IMR-90 (cell line): Measurements from ENCODE around the gene PRKCSH. TPM values are rescaled to one million over a fixed set of nuclear protein-coding genes. Genes with fewer than 3 reads are reported as not detected.

ENCODE experiments used
- ATAC-seq: fragments of 200-7000 bp; cut with Tn5 transposase; 2 replicates; pipeline ENCODE4 v1.9.1; 2020; ENCODE audit warnings: low read depth, mild to moderate bottlenecking, moderate library complexity
- BruUV-seq: library from RNA; stranded (reverse); fragments of 400-500 nt; replicated peaks from 2 replicates; lab custom pipeline; 2021; lab: Mats Ljungman, UMichigan
- CTCF ChIA-PET: fragments of 300-600 bp; formaldehyde crosslinking; extraction: SDS; loops from one replicate; lab custom pipeline; 2021; ENCODE audit warnings: antibody characterized with exemption; lab: Yijun Ruan, JAX
- POLR2A ChIA-PET: fragments of 300-600 bp; sonication (Branson Sonifier 250); formaldehyde crosslinking; loops from one replicate; lab custom pipeline; 2022; ENCODE audit warnings: antibody characterized with exemption; ENCODE audit not compliant: unreplicated experiment; lab: Charles Lee
- DNase-seq: peaks from one replicate; pipeline ENCODE4 v3.0.0; 2013
- H2AFZ ChIP-seq: replicated peaks from 2 replicates; pipeline ENCODE3; 2013; ENCODE audit warnings: low read length, mild to moderate bottlenecking; ENCODE audit not compliant: poor library complexity
- H2AK5ac ChIP-seq: 2 replicates; pipeline ENCODE4 v1.6.1; 2013; ENCODE audit warnings: low read depth, low read length, inconsistent platforms
- H2AK9ac ChIP-seq: replicated peaks from 2 replicates; pipeline ENCODE3; 2013; ENCODE audit warnings: mild to moderate bottlenecking, low read depth, low read length, moderate library complexity; ENCODE audit not compliant: poor library complexity
- H2BK120ac ChIP-seq: 2 replicates; pipeline ENCODE4 v1.6.1; 2013; ENCODE audit warnings: low read depth, low read length, inconsistent platforms
- H2BK15ac ChIP-seq: 3 replicates; pipeline ENCODE4 v1.6.1; 2013; ENCODE audit warnings: low read depth, low read length, inconsistent platforms
- H2BK20ac ChIP-seq: 2 replicates; pipeline ENCODE4 v1.6.1; 2013; ENCODE audit warnings: low read depth, mild to moderate bottlenecking, inconsistent platforms, low read length, moderate library complexity
- H2BK5ac ChIP-seq: 2 replicates; pipeline ENCODE4 v1.6.1; 2013; ENCODE audit warnings: mild to moderate bottlenecking, low read depth, low read length, inconsistent platforms; ENCODE audit not compliant: poor library complexity, severe bottlenecking
- H3K14ac ChIP-seq: replicated peaks from 2 replicates; pipeline ENCODE4 v1.6.1; 2013; ENCODE audit warnings: low read depth, low read length, inconsistent platforms
- H3K18ac ChIP-seq: 2 replicates; pipeline ENCODE4 v1.6.1; 2013; ENCODE audit warnings: low read depth, low read length, control low read depth
- H3K23ac ChIP-seq: 2 replicates; pipeline ENCODE4 v1.6.1; 2013; ENCODE audit warnings: low read depth, low read length, inconsistent platforms
- H3K27ac ChIP-seq: 2 replicates; pipeline ENCODE4 v1.5.1; 2013; ENCODE audit warnings: mild to moderate bottlenecking, control low read depth, low read length; ENCODE audit not compliant: insufficient read depth
- H3K27me3 ChIP-seq: 2 replicates; pipeline ENCODE4 v1.6.1; 2013; ENCODE audit warnings: low read length; ENCODE audit not compliant: control insufficient read depth, insufficient read depth
- H3K36me3 ChIP-seq: 2 replicates; pipeline ENCODE4 v1.6.1; 2013; ENCODE audit warnings: low read length, mixed read lengths; ENCODE audit not compliant: control insufficient read depth, insufficient read depth
- H3K4ac ChIP-seq: 2 replicates; pipeline ENCODE4 v1.6.1; 2013; ENCODE audit warnings: low read depth, low read length, inconsistent platforms
- H3K4me1 ChIP-seq: 2 replicates; pipeline ENCODE4 v1.6.1; 2013; ENCODE audit warnings: low read length, mixed read lengths; ENCODE audit not compliant: control insufficient read depth, insufficient read depth
- H3K4me2 ChIP-seq: 2 replicates; pipeline ENCODE4 v1.6.1; 2013; ENCODE audit warnings: low read depth, mild to moderate bottlenecking, control low read depth, low read length, moderate library complexity
- H3K4me3 ChIP-seq: 2 replicates; pipeline ENCODE4 v1.5.1; 2013; ENCODE audit warnings: low read depth, mild to moderate bottlenecking, control low read depth, low read length, moderate library complexity; ENCODE audit not compliant: insufficient read depth
- H3K56ac ChIP-seq: 2 replicates; pipeline ENCODE4 v1.6.1; 2013; ENCODE audit warnings: low read length, inconsistent platforms; ENCODE audit not compliant: insufficient read depth; ENCODE audit errors: extremely low read depth
- H3K79me1 ChIP-seq, 2 experiments: 2 replicates each; pipeline ENCODE4 v1.6.1; 2013; ENCODE audit warnings: low read length in 2 of 2, inconsistent platforms in 1 of 2, low read depth in 1 of 2
- H3K9ac ChIP-seq: 2 replicates; pipeline ENCODE4 v1.6.1; 2013; ENCODE audit warnings: low read depth, low read length, control low read depth
- H3K9me1 ChIP-seq: 2 replicates; pipeline ENCODE4 v1.6.1; 2013; ENCODE audit warnings: low read length, inconsistent platforms; ENCODE audit not compliant: insufficient read depth
- H3K9me3 ChIP-seq: 2 replicates; pipeline ENCODE4 v1.6.1; 2013; ENCODE audit warnings: low read length; ENCODE audit not compliant: control insufficient read depth, insufficient read depth
- H4K20me1 ChIP-seq: 2 replicates; pipeline ENCODE4 v1.6.1; 2013; ENCODE audit warnings: low read length, inconsistent platforms; ENCODE audit not compliant: insufficient read depth
- H4K5ac ChIP-seq: 2 replicates; pipeline ENCODE4 v1.6.1; 2013; ENCODE audit warnings: mild to moderate bottlenecking, low read depth, low read length, control low read depth
- H4K8ac ChIP-seq, 2 experiments: 2 replicates each; pipeline ENCODE4 v1.6.1; 2013; ENCODE audit warnings: low read depth in 2 of 2, low read length in 2 of 2, control low read depth in 1 of 2, inconsistent platforms in 1 of 2
- H4K91ac ChIP-seq: 2 replicates; pipeline ENCODE4 v1.6.1; 2013; ENCODE audit warnings: low read depth, low read length, inconsistent platforms; ENCODE audit not compliant: insufficient read depth
- BHLHE40 ChIP-seq: fragments of 150-350 bp; IDR thresholded peaks from 2 replicates; pipeline ENCODE4 v1.6.1; 2016; ENCODE audit warnings: mild to moderate bottlenecking, low read depth, low read length
- CEBPB ChIP-seq: IDR thresholded peaks from 2 replicates; pipeline ENCODE4 v1.6.1; 2012; ENCODE audit warnings: low read depth, low read length, improper control_type of control experiment
- CHD1 ChIP-seq: IDR thresholded peaks from 2 replicates; pipeline ENCODE4 v1.6.1; 2012; ENCODE audit warnings: low read depth, low read length, improper control_type of control experiment
- FOS ChIP-seq: fragments of 150-350 bp; IDR thresholded peaks from 2 replicates; pipeline ENCODE4 v1.6.1; 2016; ENCODE audit warnings: low read depth, low read length
- MAFK ChIP-seq: IDR thresholded peaks from 2 replicates; pipeline ENCODE4 v1.6.1; 2012; ENCODE audit warnings: low read depth, low read length, improper control_type of control experiment
- MAZ ChIP-seq: IDR thresholded peaks from 2 replicates; pipeline ENCODE4 v1.6.1; 2012; ENCODE audit warnings: low read depth, mild to moderate bottlenecking, low read length, improper control_type of control experiment, moderate library complexity, borderline replicate concordance
- NFE2L2 ChIP-seq: fragments of 150-350 bp; IDR thresholded peaks from 2 replicates; pipeline ENCODE4 v1.6.1; 2016; ENCODE audit warnings: low read depth, mild to moderate bottlenecking, low read length
- RAD21 ChIP-seq: IDR thresholded peaks from 2 replicates; pipeline ENCODE4 v1.6.1; 2012; ENCODE audit warnings: low read length, improper control_type of control experiment
- RFX5 ChIP-seq: IDR thresholded peaks from 2 replicates; pipeline ENCODE4 v1.8.0; 2012; ENCODE audit warnings: low read depth, mild to moderate bottlenecking, low read length, moderate library complexity
- SMC3 ChIP-seq: fragments of 150-350 bp; IDR thresholded peaks from 2 replicates; pipeline ENCODE4 v1.6.1; 2016; ENCODE audit warnings: low read depth, mild to moderate bottlenecking, antibody characterized with exemption, low read length, moderate library complexity
- WGBS, 2 experiments: methylation state at CpG; one replicate each; pipeline versions ENCODE4 v1.1.5 to v1.1.7; 2013; ENCODE audit warnings: missing lambda C conversion rate in 2 of 2; ENCODE audit not compliant: insufficient read length in 1 of 2; ENCODE audit errors: extremely low coverage in 2 of 2; 5-methylcytosine and 5-hydroxymethylcytosine counted together
- dilution Hi-C: fragments of 300-500 bp; cut with HindIII; formaldehyde crosslinking; loops from one replicate; pipeline ENCODE4 v1.14.3; 2018; ENCODE audit warnings: low sequenced_read_pairs; ENCODE audit not compliant: unreplicated experiment
- in situ Hi-C: fragments of 300-500 bp; cut with MboI; formaldehyde crosslinking; loops from 3 replicates; pipeline ENCODE4 v1.14.3; 2019; ENCODE audit warnings: low sequenced_read_pairs, inconsistent platforms, mixed read lengths
- intact Hi-C: fragments of 100-400 bp; cut with micrococcal nuclease; formaldehyde crosslinking; loops from 2 replicates; pipeline ENCODE4 v1.10.0; 2022
- polyA plus RNA-seq, 3 experiments: library from polyadenylated mRNA; depleted of rRNA; stranded (reverse); fragments of >200 nt; gene quantifications; 2 replicates each; pipeline ENCODE4 v1.2.3, GENCODE V29; 2012; ENCODE audit warnings: low replicate concordance in 1 of 3
- total RNA-seq: library from RNA; depleted of rRNA; stranded (reverse); fragments of >200 nt; gene quantifications from 2 replicates; pipeline ENCODE4 v1.2.3, GENCODE V29; 2012
- TF ChIP-seq, protein P1 (sequence below): conservative IDR thresholded peaks from 2 replicates; pipeline ENCODE4 v1.5.1; 2012; ENCODE audit warnings: mild to moderate bottlenecking, low read depth, low read length, improper control_type of control experiment
- TF ChIP-seq, protein P2 (sequence below): fragments of 150-350 bp; IDR thresholded peaks from 2 replicates; pipeline ENCODE4 v1.6.1; 2016; ENCODE audit warnings: low read depth, mild to moderate bottlenecking, low read length, moderate library complexity, borderline replicate concordance
- TF ChIP-seq, protein P3 (sequence below): fragments of 150-350 bp; IDR thresholded peaks from 2 replicates; pipeline ENCODE4 v1.6.1; 2017; ENCODE audit warnings: mild to moderate bottlenecking, antibody characterized with exemption, low read length, low read depth

Gene PRKCSH
- total and polyA plus RNA-seq, 2 of the 4 experiments (the other 2 are of a cell fraction), result 36.0 to 252 TPM

- peaks cover 2% of the 10 kb centered on the region; the same call in 1 of the 2 replicates for H3K4me1 ChIP-seq
- DNase-seq, result no peak
- H3K79me1 ChIP-seq, result no peaks in the 10 kb centered on the region
- H4K20me1 ChIP-seq, result no peaks in the 10 kb centered on the region
- dilution Hi-C loops (no loop called here), in situ Hi-C loops (no loop called here), intact Hi-C loops (no loop called here)
- no peaks in the 10 kb centered on the region for H3K9me1 ChIP-seq
- peak within 1 kb of the TSS; percentile 55 for H3K4me2 ChIP-seq
- H3K18ac ChIP-seq, result no peak within 1 kb of the TSS
- no peak within 1 kb of the TSS for H3K56ac ChIP-seq
- H2BK20ac ChIP-seq, result no peak within 1 kb of the TSS
- no peaks in the 10 kb centered on the region for H3K9me3 ChIP-seq
- H2AFZ ChIP-seq, result peak within 1 kb of the TSS; percentile 86
- H3K23ac ChIP-seq, result no peak within 1 kb of the TSS
- peak within 1 kb of the TSS; percentile 3; the same call in 1 of the 2 replicates for H3K9ac ChIP-seq
- peak within 1 kb of the TSS; percentile 37 to 66; a peak in 1 of 4 replicates for H4K8ac ChIP-seq
- POLR2A ChIA-PET, result interaction anchor here (0.6 kb wide), 1 partner anchor 461 kb away, joined by 3 read pairs; no protein-coding TSS in a partner anchor
- H4K5ac ChIP-seq, result no peak within 1 kb of the TSS
- peaks cover 40% of the 10 kb centered on the region for H3K27me3 ChIP-seq
- H2AK9ac ChIP-seq, result peak within 1 kb of the TSS; percentile 66
- peak; percentile 74 for ATAC-seq
- WGBS, 2 experiments, result 5% methylated on average over 21 of the region's 72 CpGs; no CpG with 5 or more reads in 1 of the 2 experiments
- no peak within 1 kb of the TSS for H3K27ac ChIP-seq
- no peak within 1 kb of the TSS for H2BK15ac ChIP-seq
- H2BK5ac ChIP-seq, result no peak within 1 kb of the TSS
- H2AK5ac ChIP-seq, result no peak within 1 kb of the TSS
- no peaks in the 10 kb centered on the region for H3K36me3 ChIP-seq
- no peak within 1 kb of the TSS for H3K14ac ChIP-seq
- no peak within 1 kb of the TSS for H2BK120ac ChIP-seq
- H3K4ac ChIP-seq, result no peak within 1 kb of the TSS
- BruUV-seq, result no TSS peak
- H4K91ac ChIP-seq, result no peak within 1 kb of the TSS; the same call in 1 of the 2 replicates
- CTCF ChIA-PET, result interaction anchor here (0.8 kb wide), 2 partner anchors 16 to 36 kb away, joined by 3 read pairs; partner anchors contain the start of gene ODAD3
- peak within 1 kb of the TSS; percentile 34 for H3K4me3 ChIP-seq
- TF ChIP-seq MAZ (no peak), FOS (no peak), RFX5 (no peak), CEBPB (no peak), CHD1 (no peak), RAD21 (no peak), MAFK (no peak), BHLHE40 (no peak), SMC3 (no peak), NFE2L2 (no peak)
- TF ChIP-seq, protein P1, sequence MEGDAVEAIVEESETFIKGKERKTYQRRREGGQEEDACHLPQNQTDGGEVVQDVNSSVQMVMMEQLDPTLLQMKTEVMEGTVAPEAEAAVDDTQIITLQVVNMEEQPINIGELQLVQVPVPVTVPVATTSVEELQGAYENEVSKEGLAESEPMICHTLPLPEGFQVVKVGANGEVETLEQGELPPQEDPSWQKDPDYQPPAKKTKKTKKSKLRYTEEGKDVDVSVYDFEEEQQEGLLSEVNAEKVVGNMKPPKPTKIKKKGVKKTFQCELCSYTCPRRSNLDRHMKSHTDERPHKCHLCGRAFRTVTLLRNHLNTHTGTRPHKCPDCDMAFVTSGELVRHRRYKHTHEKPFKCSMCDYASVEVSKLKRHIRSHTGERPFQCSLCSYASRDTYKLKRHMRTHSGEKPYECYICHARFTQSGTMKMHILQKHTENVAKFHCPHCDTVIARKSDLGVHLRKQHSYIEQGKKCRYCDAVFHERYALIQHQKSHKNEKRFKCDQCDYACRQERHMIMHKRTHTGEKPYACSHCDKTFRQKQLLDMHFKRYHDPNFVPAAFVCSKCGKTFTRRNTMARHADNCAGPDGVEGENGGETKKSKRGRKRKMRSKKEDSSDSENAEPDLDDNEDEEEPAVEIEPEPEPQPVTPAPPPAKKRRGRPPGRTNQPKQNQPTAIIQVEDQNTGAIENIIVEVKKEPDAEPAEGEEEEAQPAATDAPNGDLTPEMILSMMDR, result no peak
- TF ChIP-seq, protein P2, sequence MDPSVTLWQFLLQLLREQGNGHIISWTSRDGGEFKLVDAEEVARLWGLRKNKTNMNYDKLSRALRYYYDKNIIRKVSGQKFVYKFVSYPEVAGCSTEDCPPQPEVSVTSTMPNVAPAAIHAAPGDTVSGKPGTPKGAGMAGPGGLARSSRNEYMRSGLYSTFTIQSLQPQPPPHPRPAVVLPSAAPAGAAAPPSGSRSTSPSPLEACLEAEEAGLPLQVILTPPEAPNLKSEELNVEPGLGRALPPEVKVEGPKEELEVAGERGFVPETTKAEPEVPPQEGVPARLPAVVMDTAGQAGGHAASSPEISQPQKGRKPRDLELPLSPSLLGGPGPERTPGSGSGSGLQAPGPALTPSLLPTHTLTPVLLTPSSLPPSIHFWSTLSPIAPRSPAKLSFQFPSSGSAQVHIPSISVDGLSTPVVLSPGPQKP, result no peak
- TF ChIP-seq, protein P3, sequence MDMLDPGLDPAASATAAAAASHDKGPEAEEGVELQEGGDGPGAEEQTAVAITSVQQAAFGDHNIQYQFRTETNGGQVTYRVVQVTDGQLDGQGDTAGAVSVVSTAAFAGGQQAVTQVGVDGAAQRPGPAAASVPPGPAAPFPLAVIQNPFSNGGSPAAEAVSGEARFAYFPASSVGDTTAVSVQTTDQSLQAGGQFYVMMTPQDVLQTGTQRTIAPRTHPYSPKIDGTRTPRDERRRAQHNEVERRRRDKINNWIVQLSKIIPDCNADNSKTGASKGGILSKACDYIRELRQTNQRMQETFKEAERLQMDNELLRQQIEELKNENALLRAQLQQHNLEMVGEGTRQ, result no peak
Observed at GRCh38 chr19:11418549-11419506, 16.6 kb upstream of the PRKCSH start, which contains the start of gene RGL3. RGL3 (minus strand) TSS chr19:11419314; CDS start chr19:11419278, 36 bp downstream.
